BJ (cell line): Measurements from ENCODE around the gene TBCA. TPM values are rescaled to one million over a fixed set of nuclear protein-coding genes. Genes with fewer than 3 reads are reported as not detected.

Source experiments
- CTCF ChIA-PET: fragments of 350-600 bp; formaldehyde crosslinking; extraction: SDS; loops from one replicate; lab custom pipeline; 2021; ENCODE audit warnings: antibody characterized with exemption, inconsistent platforms; lab: Yijun Ruan, JAX
- POLR2A ChIA-PET: fragments of 300-600 bp; sonication (Branson Sonifier 250); formaldehyde crosslinking; extraction: SDS; loops from one replicate; lab custom pipeline; 2021; ENCODE audit warnings: antibody characterized with exemption; lab: Charles Lee
- DNase-seq: peaks from one replicate; pipeline ENCODE4 v3.0.0-alpha.2; 2011; ENCODE audit warnings: low read depth
- H3K27me3 ChIP-seq: 2 replicates; pipeline ENCODE4 v1.6.0; 2011; ENCODE audit warnings: low read length; ENCODE audit not compliant: control insufficient read depth, insufficient read depth
- H3K36me3 ChIP-seq: 2 replicates; pipeline ENCODE4 v1.5.1; 2011; ENCODE audit warnings: low read length; ENCODE audit not compliant: control insufficient read depth, insufficient read depth
- H3K4me3 ChIP-seq: 2 replicates; pipeline ENCODE4 v1.5.1; 2011; ENCODE audit warnings: low read depth, mild to moderate bottlenecking, control low read depth, low read length
- polyA plus RNA-seq: library from polyadenylated mRNA; depleted of rRNA; stranded (reverse); fragments of >200 nt; gene quantifications from 2 replicates; pipeline ENCODE4 v1.2.3, GENCODE V29; 2011
- TF ChIP-seq, protein P1 (sequence below): IDR thresholded peaks from 2 replicates; pipeline ENCODE4 v1.5.1; 2011; ENCODE audit warnings: low read depth, mild to moderate bottlenecking, control low read depth, inconsistent platforms, low read length, moderate library complexity; ENCODE audit not compliant: insufficient read depth

The TBCA gene
- polyA plus RNA-seq, 1 experiment: 41.7 TPM

DNA sequence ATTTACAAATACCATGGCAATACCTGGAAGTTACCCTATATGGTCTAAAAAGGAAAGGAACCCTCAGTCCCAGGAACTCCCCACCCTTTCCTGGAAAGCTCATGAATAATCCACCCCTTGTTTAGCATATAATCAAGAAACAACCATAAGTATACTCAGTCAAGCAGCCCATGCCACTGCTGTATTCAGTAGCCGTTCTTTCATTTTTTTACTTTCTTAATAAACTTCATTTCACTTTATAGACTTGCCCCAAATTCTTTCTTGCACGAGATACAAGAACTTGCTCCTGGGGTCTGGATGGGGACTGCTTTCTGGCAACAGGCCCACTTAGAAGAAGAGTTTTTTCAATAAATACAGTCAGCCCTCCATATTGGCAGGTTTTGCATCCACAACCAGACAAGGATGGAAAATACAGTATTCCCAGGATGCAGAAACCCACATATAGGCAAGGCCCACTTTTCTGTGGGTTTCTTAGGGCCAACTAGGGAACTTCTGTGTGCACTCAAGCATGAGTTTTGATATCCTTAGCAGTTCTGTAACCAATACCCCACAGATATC is 2.8 kb upstream of the TBCA start:
- POLR2A ChIA-PET: no interaction called here
- H3K36me3 ChIP-seq: no peaks in the 10 kb centered on the region
- no peak for DNase-seq
- CTCF ChIA-PET: interaction anchor here (1.3 kb wide), 1 partner anchor 8 kb away, joined by 3 read pairs; no protein-coding TSS in a partner anchor
- TF ChIP-seq, protein P1, sequence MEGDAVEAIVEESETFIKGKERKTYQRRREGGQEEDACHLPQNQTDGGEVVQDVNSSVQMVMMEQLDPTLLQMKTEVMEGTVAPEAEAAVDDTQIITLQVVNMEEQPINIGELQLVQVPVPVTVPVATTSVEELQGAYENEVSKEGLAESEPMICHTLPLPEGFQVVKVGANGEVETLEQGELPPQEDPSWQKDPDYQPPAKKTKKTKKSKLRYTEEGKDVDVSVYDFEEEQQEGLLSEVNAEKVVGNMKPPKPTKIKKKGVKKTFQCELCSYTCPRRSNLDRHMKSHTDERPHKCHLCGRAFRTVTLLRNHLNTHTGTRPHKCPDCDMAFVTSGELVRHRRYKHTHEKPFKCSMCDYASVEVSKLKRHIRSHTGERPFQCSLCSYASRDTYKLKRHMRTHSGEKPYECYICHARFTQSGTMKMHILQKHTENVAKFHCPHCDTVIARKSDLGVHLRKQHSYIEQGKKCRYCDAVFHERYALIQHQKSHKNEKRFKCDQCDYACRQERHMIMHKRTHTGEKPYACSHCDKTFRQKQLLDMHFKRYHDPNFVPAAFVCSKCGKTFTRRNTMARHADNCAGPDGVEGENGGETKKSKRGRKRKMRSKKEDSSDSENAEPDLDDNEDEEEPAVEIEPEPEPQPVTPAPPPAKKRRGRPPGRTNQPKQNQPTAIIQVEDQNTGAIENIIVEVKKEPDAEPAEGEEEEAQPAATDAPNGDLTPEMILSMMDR: no peak
- no peaks in the 10 kb centered on the region; the same call in 1 of the 2 replicates for H3K27me3 ChIP-seq
- H3K4me3 ChIP-seq: no peak overlapping the region

GRCh38 chr5:77778398-77778797 is 2.3 kb upstream of the TBCA start:
- CTCF ChIA-PET: interaction anchor here (0.6 to 1.3 kb wide), 2 partner anchors 9 to 132 kb away, joined by 3 read pairs; no protein-coding TSS in a partner anchor
- POLR2A ChIA-PET: no interaction called here

DNA sequence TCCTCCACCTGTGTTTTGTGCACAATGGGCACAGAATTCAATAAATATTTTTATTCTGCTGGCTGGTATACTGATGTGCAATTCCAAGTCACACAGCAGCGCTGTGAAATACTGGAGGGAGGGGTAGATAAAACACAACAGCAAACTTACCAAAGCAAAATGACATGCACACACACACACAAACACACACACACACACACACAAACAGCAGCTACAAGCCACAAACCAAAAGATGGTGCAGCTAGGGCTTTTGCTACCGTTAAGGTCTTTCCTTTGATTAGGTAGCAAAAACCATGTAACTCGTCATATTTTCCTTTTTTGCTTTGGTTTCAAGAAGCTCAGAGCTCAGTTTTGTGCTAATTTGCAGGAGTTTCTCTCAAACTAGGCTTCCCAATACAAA is 1.8 kb upstream of the TBCA start:
- CTCF ChIA-PET: interaction anchor here (0.6 to 1.3 kb wide), 2 partner anchors 9 to 131 kb away, joined by 3 read pairs; no protein-coding TSS in a partner anchor
- POLR2A ChIA-PET: no interaction called here
- no peaks in the 10 kb centered on the region for H3K36me3 ChIP-seq
- H3K27me3 ChIP-seq: no peaks in the 10 kb centered on the region
- no peak for DNase-seq
- TF ChIP-seq, protein P1: no peak
- H3K4me3 ChIP-seq: no peak overlapping the region

More at GRCh38 chr5:77778398-77778797, 2.3 kb upstream of the TBCA start:
- TF ChIP-seq, protein P1: no peak
- DNase-seq: no peak
- Histone ChIP-seq H3K36me3 (no peaks in the 10 kb centered on the region), H3K27me3 (no peaks in the 10 kb centered on the region), H3K4me3 (no peak overlapping the region)

GRCh38 chr5:77777281-77777892 is 1.2 kb upstream of the TBCA start:
- POLR2A ChIA-PET: interaction anchor here (0.6 kb wide), 1 partner anchor 967 kb away, joined by 3 read pairs; no protein-coding TSS in a partner anchor
- no peaks in the 10 kb centered on the region for H3K36me3 ChIP-seq
- TF ChIP-seq, protein P1: no peak
- DNase-seq: no peak
- no peak overlapping the region for H3K4me3 ChIP-seq
- CTCF ChIA-PET: no interaction called here
- no peaks in the 10 kb centered on the region for H3K27me3 ChIP-seq

DNA sequence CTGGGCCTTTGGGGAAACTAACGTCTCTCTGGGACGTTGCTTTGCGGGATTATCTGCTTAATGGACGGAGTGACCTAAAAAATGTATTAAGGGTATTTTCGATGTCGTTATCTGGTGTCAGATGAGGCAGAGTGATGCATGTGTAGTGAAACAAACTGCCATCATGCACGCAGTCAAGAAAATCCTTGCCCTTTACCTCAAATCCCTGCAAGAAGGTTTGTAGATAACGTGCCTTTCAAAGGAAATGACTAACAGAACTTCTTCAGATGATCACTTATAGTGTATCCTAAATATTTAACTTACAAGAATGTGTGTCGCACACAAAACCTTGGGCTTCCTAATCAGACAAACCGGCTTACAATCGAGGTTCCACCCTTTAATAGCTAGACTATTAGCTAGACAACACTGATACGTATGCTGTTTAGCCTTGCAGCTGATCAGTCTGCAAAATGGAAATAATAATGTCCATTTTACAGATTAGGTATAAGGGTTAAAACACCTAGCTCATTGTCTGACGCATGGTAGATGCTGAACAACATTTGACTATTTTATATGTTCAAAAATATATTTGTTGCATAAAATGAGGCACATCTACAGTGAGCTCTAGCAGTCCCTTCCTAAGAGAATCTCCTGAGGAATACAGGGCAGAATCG is 541 bp upstream of the TBCA start:
- TF ChIP-seq, protein P1: no peak
- no peaks in the 10 kb centered on the region for H3K36me3 ChIP-seq
- H3K27me3 ChIP-seq: no peaks in the 10 kb centered on the region
- POLR2A ChIA-PET: interaction anchor here (0.6 kb wide), 1 partner anchor 968 kb away, joined by 3 read pairs; no protein-coding TSS in a partner anchor
- CTCF ChIA-PET: no interaction called here
- peak overlapping the region; percentile 64 for H3K4me3 ChIP-seq
- no peak for DNase-seq
